Fibroblast of the conjunctiva (primary cell): ENCODE data around the gene NPR2.

ENCODE experiments used
- DNase-seq: peaks from one replicate; pipeline ENCODE4 v3.0.0-alpha.2; 2010; ENCODE audit warnings: low read depth

Gene NPR2

GRCh38 chr9:35858458-35858857 is 67.1 kb downstream of the NPR2 start:
- no peak for DNase-seq
